Stimulated activated naive CD8-positive, alpha-beta T cell treated with anti-CD3 and anti-CD28 coated beads, Interleukin-15, amount 100 ng/mL, for 72 hours (primary cell): ENCODE measurements around the gene MIPEP.

Experiments used
- ATAC-seq: fragments of 150-1000 bp; cut with Tn5 transposase; 2 replicates; pipeline ENCODE4 v1.10.0; 2021; ENCODE audit warnings: mild to moderate bottlenecking, moderate library complexity
- DNase-seq, 2 donors: peaks; one replicate each; pipeline ENCODE4 v3.0.0; 2021 to 2022
- H3K27ac Mint-ChIP-seq, 2 donors: one replicate each; pipeline ENCODE4 v1.8.0; 2022; ENCODE audit warnings: mild to moderate bottlenecking in 2 of 2, mixed read lengths in 2 of 2, moderate library complexity in 2 of 2
- H3K27me3 Mint-ChIP-seq: one replicate; pipeline ENCODE4 v1.8.0; 2022; ENCODE audit warnings: mixed read lengths
- H3K4me1 Mint-ChIP-seq: one replicate; pipeline ENCODE4 v1.8.0; 2022; ENCODE audit warnings: mild to moderate bottlenecking, mixed read lengths
- H3K4me3 Mint-ChIP-seq, 2 donors: one replicate each; pipeline ENCODE4 v1.8.0; 2022; ENCODE audit warnings: mild to moderate bottlenecking in 2 of 2, mixed read lengths in 2 of 2, moderate library complexity in 1 of 2
- H3K9me3 Mint-ChIP-seq, 2 donors: one replicate each; pipeline ENCODE4 v1.8.0; 2022; ENCODE audit warnings: mixed read lengths in 2 of 2

The MIPEP gene

DNA sequence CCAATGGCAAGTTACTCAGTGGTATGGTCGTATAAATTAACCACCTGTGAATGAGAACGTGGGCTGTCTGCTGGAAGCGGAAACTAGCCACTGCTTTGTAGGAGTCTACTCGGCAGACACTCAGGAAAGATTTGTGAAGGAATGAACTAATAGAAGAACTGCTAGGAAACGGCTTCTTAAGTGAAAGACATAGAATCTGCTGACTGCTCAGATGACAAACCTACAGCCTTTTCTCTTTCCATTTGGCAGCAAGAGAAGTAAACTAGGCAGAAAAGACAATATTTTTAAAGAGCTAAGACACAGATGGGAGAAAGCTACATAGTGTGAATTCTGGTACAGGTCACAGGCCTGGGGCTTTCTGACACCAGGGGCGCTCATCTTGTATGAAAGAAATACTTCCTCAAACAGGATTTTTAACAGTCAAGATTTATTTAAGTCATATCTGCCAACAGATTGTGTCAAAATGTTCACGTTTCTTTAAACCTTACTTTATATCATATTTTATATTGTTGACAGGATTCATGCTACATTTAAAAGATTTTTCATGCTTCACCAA is 78.4 kb downstream of the MIPEP start:
- Mint-ChIP-seq H3K4me3 (no peak overlapping the region), H3K27ac (no peak overlapping the region), H3K4me1 (no peaks in the 10 kb centered on the region), H3K9me3 (no peaks in the 10 kb centered on the region), H3K27me3 (no peaks in the 10 kb centered on the region)
- ATAC-seq, result no peak
- DNase-seq, result no peak

- Mint-ChIP-seq H3K4me1 (no peaks in the 10 kb centered on the region), H3K9me3 (no peaks in the 10 kb centered on the region), H3K4me3 (no peak overlapping the region), H3K27ac (no peak overlapping the region), H3K27me3 (no peaks in the 10 kb centered on the region)
- DNase-seq, result no peak
- no peak for ATAC-seq
These were observed 80.4 kb downstream of the MIPEP start for GRCh38 chr13:23808803-23809202.

GRCh38 chr13:23806874-23807526 is 82.2 kb downstream of the MIPEP start:
- DNase-seq (no peak), ATAC-seq (no peak)
- peaks cover 0 to 4% of the 10 kb centered on the region in 2 donors for H3K9me3 Mint-ChIP-seq
- no peaks in the 10 kb centered on the region for H3K27me3 Mint-ChIP-seq
- no peaks in the 10 kb centered on the region for H3K4me1 Mint-ChIP-seq
- H3K27ac Mint-ChIP-seq, result no peak overlapping the region
- no peak overlapping the region for H3K4me3 Mint-ChIP-seq

- DNase-seq (no peak), ATAC-seq (no peak)
- no peak overlapping the region for H3K27ac Mint-ChIP-seq
- H3K4me3 Mint-ChIP-seq, result no peak overlapping the region
- H3K27me3 Mint-ChIP-seq, result no peaks in the 10 kb centered on the region
- H3K9me3 Mint-ChIP-seq, result peaks cover 0 to 4% of the 10 kb centered on the region in 2 donors
- no peaks in the 10 kb centered on the region for H3K4me1 Mint-ChIP-seq
These were observed 83.4 kb downstream of the MIPEP start for GRCh38 chr13:23805821-23806220.

DNA sequence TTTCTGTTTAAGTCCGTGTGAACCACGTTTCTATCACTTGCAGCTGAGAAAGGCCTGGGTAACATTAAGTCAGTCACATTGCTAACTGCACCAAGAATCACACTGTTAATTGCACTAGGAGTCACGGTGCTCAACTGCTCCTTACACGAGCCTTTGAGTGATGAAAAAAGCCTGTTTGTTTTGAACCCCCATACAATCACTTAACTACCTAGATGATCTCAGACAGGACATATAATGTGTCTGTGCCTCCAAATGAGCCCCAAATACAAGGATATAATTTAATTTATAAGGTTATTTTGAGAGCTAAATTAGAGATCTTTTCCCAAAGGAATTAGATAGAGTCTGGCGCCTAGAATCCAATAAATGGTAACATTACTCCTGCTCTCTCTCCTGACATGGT is 84.1 kb downstream of the MIPEP start:
- no peak for DNase-seq
- no peak for ATAC-seq
- no peak overlapping the region for H3K4me3 Mint-ChIP-seq
- H3K27ac Mint-ChIP-seq, result no peak overlapping the region
- H3K9me3 Mint-ChIP-seq, result peaks cover 0 to 4% of the 10 kb centered on the region in 2 donors
- no peaks in the 10 kb centered on the region for H3K27me3 Mint-ChIP-seq
- peaks cover 1% of the 10 kb centered on the region for H3K4me1 Mint-ChIP-seq

- Mint-ChIP-seq H3K9me3 (peaks cover 0 to 4% of the 10 kb centered on the region in 2 donors), H3K4me3 (no peak overlapping the region), H3K27me3 (no peaks in the 10 kb centered on the region), H3K27ac (no peak overlapping the region), H3K4me1 (peaks cover 6% of the 10 kb centered on the region)
- DNase-seq (no peak), ATAC-seq (no peak)
These were observed 85.0 kb downstream of the MIPEP start for GRCh38 chr13:23804166-23804565.

- H3K4me1 Mint-ChIP-seq, result peaks cover 12% of the 10 kb centered on the region
These were observed 88.1 kb downstream of the MIPEP start for GRCh38 chr13:23801141-23801540.

GRCh38 chr13:23799945-23800344 is 89.3 kb downstream of the MIPEP start:
- H3K4me1 Mint-ChIP-seq, result peaks cover 12% of the 10 kb centered on the region
- no peak for DNase-seq
- H3K27me3 Mint-ChIP-seq, result no peaks in the 10 kb centered on the region
- H3K27ac Mint-ChIP-seq, result peak overlapping the region in 1 of 2 donors; percentile 44
- H3K9me3 Mint-ChIP-seq, result peaks cover 0 to 4% of the 10 kb centered on the region in 2 donors
- peak; percentile 46 for ATAC-seq
- H3K4me3 Mint-ChIP-seq, result no peak overlapping the region

More at GRCh38 chr13:23801141-23801540, 88.1 kb downstream of the MIPEP start:
- no peak overlapping the region for H3K4me3 Mint-ChIP-seq
- H3K9me3 Mint-ChIP-seq, result peaks cover 0 to 4% of the 10 kb centered on the region in 2 donors
- H3K27me3 Mint-ChIP-seq, result no peaks in the 10 kb centered on the region
- DNase-seq (no peak), ATAC-seq (no peak)
- no peak overlapping the region for H3K27ac Mint-ChIP-seq

DNA sequence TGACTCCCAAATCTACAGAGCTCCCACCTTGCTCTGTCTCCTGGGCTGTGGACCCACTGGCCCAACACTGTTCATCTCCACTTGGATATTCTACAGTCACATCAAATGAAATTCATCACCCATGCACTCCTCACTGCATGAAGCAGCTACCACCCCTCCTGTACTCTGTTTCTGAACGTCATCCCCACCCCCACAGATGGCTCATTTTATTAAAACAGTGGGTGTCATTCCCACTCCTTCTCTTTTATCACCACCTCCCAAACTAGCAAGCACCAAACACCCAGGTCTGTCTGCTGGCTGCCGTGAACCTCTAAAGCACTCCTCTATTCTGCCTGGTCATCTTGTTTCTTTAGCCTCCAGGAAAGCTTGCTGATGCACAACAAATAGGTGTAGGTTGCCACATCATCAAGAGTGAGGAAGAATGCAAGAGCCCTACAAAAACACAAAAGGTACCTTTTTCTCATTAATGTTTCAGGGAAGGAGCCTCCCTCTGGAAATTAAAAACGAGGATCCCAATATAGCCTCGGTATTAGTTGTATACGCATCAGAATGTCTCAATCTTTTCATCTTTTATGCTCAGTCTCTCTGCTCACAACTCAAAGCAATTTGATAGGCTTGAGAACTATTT is 91.8 kb downstream of the MIPEP start:
- Mint-ChIP-seq H3K27ac (no peak overlapping the region), H3K4me1 (peaks cover 20% of the 10 kb centered on the region), H3K4me3 (no peak overlapping the region), H3K9me3 (no peaks in the 10 kb centered on the region), H3K27me3 (no peaks in the 10 kb centered on the region)
- DNase-seq (no peak), ATAC-seq (no peak)

- no peak for ATAC-seq
- Mint-ChIP-seq H3K27me3 (no peaks in the 10 kb centered on the region), H3K4me3 (no peak overlapping the region)
These were observed 92.6 kb downstream of the MIPEP start for GRCh38 chr13:23796551-23796950.

DNA sequence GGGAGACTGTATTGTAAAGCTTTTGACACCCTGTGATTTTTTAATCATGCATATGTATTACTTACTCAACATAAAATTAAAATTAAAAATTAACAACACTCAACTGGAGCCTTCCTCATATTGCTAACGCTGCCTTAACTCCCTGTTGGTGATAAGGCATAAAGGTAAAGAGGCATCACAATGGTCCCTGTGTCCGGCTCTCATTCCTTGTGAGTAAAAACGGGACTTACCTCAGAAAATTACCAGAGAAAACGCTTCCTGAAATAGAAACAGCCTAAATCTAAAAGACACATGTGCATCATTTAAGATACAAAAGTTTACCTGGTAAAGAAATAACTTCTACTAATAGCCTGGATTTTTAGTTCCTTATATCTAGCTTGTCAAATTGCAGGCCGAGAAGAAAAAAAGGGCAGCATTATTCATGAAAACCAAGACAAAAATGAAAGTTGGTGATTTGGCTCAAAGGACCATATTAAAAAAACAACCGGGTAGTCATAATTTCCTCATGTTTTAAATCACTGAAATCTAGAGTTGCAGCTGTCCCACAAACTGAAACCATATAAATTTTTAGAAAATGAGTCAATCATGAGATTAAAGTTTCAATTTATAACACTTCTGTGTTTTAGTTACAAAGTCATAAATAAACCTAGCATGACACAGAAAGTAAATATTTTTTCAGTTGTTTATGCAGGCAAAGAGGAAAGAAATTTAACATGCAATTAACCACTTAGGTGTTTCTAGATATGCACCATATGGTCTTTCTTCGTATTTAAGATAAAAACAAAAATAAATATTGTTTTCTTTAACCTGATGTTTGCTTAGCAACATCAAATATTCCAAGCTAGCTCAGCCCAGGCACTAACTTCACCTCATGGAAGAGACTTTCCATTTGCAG is 94.7 kb downstream of the MIPEP start:
- DNase-seq (no peak), ATAC-seq (peak; percentile 74)
- Mint-ChIP-seq H3K4me1 (peaks cover 15% of the 10 kb centered on the region), H3K4me3 (peak overlapping the region in 1 of 2 donors; percentile 16), H3K9me3 (no peaks in the 10 kb centered on the region), H3K27me3 (no peaks in the 10 kb centered on the region), H3K27ac (no peak overlapping the region)

More at GRCh38 chr13:23796551-23796950, 92.6 kb downstream of the MIPEP start:
- peaks cover 20% of the 10 kb centered on the region for H3K4me1 Mint-ChIP-seq
- no peak overlapping the region for H3K27ac Mint-ChIP-seq
- no peak for DNase-seq
- no peaks in the 10 kb centered on the region for H3K9me3 Mint-ChIP-seq

DNA sequence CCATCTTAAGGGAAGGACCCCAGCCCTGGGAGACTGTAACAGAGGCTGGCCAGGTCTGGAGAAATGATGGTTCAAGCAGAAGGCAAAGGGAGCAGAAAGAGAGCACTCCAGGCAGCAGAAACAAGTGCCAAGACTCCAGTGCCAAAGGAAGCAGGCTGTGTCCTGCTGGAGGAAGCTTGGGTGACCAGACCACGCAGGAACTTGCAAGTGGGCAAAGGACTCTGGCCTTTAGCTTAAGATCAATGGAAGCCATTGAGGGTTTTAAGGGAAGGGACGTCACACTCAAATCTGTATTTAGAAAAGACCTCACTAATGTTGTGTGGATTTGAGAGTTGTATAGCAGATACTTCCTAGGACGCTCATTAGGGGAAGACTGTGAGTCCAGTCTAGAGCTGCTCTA is 95.5 kb downstream of the MIPEP start:
- ATAC-seq, result no peak

GRCh38 chr13:23792680-23793079 is 96.5 kb downstream of the MIPEP start:
- peaks cover 15% of the 10 kb centered on the region for H3K4me1 Mint-ChIP-seq
- H3K9me3 Mint-ChIP-seq, result no peaks in the 10 kb centered on the region
- H3K27me3 Mint-ChIP-seq, result no peaks in the 10 kb centered on the region
- no peak overlapping the region for H3K4me3 Mint-ChIP-seq
- no peak overlapping the region for H3K27ac Mint-ChIP-seq
- ATAC-seq, result no peak
- DNase-seq, result no peak

More for the DNA sequence above, 95.5 kb downstream of the MIPEP start:
- Mint-ChIP-seq H3K4me3 (no peak overlapping the region), H3K27ac (peak overlapping the region in 1 of 2 donors; percentile 52), H3K9me3 (no peaks in the 10 kb centered on the region), H3K27me3 (no peaks in the 10 kb centered on the region), H3K4me1 (peaks cover 15% of the 10 kb centered on the region)
- DNase-seq, result no peak

GRCh38 chr13:23790577-23791170 is 98.5 kb downstream of the MIPEP start:
- Mint-ChIP-seq H3K4me3 (no peak overlapping the region), H3K27me3 (no peaks in the 10 kb centered on the region), H3K4me1 (peaks cover 9% of the 10 kb centered on the region), H3K9me3 (no peaks in the 10 kb centered on the region), H3K27ac (no peak overlapping the region)
- DNase-seq (no peak), ATAC-seq (no peak)

DNA sequence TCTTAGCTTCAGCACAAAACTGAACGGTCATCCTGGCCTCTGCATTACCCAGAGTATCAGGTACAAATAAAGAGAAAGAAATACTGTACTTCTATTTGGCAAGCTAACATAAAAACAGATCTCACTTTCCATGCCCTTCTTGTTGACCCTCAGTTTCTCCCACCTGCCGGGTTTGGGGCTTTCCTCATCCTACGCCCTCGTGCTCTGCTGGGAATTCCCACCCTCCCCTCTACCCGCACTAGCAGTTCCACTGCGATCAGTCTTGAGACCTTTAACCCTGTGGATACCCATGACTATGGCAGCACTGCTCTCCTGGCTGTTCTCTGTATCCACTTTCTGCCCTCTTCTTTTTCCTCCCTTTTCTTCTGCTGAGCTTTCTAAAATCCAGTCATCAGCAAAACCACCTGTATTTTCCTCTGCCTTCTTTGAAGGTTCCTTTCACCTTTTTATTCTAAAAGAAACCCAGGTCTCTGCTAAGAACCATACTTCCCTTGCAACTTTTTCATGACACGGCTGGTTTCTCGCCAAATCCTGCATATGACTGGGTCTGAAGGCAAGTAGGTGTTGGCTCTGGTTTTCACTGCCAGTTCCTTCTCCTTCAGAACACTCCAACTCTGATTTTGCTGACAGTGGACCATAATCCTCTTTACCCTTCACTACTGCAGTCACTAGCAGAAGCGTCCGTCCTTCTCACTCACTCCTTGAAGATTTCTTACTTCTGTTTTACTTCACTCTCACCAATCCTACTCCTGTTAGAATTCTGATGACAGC is 99.4 kb downstream of the MIPEP start:
- Mint-ChIP-seq H3K27me3 (no peaks in the 10 kb centered on the region), H3K27ac (no peak overlapping the region), H3K9me3 (no peaks in the 10 kb centered on the region), H3K4me1 (peaks cover 9% of the 10 kb centered on the region), H3K4me3 (no peak overlapping the region)
- ATAC-seq, result no peak
- no peak for DNase-seq
